SW 1271 (cell line): ENCODE data around the gene HTR7.
A peak's percentile ranks its signal among the peaks of the same experiment; 100 is the strongest.

Experiments used
- DNase-seq, 2 experiments: peaks; one replicate each; lab custom pipeline; 2025; lab: John Stamatoyannopoulos, UW

Gene HTR7

DNA sequence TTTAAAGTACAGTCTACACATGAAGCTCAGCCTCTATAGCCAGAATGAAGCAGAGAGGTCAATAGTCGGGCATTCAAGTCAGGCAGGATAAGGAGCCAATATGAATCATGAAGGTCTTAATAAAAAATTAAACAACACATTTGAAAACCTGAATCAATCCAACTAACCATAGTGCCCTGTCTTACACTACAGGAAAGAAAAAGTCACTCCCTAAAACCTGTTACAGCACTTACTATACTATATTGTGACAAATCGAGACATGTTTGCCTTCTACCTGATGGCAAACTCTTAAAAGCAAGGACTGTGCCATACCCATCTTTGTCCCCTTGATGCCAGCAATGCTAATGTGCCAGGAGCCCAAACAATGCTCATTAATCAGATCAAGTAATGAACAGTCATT, 117.6 kb downstream of the HTR7 start:
- DNase-seq: no peak

DNA sequence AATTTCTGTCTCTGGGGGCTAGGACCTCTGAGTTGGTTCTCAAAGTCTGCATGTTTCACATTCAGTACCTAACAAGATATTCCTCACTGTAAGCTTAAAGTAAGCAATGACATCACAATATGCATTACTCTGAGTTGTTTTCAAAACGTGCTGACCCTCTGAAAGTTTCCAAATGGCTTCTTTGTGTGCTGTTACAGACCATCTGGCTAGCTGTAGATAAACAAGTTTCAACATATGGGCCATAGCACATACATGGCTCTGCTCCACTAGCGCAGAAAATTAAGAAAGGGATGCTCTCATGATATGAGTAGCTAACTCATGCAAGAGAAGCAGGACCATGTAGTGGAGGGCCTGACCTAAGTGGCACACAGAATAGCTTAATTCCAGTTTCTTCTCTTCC, 119.0 kb downstream of the HTR7 start:
- DNase-seq: no peak

DNA sequence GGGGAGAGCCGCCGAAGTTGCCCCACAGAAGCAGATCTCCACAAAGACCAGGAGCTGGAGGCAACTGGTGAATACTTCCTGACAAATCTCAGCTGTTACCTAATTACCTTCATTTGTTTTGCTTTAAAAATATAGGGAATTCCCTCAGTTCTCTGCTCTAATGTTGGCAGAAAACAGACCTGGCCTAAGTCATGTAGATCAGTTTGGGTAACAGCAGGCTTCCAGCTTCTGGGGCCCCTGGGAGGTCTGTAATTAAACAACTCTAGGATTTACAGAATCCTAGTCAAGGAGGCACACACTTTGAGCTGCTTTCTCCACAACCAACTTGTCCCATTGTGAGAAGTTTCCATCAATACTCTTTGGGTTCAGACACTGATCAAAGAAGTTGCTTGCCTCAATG, 123.4 kb downstream of the HTR7 start:
- DNase-seq: no peak

DNA sequence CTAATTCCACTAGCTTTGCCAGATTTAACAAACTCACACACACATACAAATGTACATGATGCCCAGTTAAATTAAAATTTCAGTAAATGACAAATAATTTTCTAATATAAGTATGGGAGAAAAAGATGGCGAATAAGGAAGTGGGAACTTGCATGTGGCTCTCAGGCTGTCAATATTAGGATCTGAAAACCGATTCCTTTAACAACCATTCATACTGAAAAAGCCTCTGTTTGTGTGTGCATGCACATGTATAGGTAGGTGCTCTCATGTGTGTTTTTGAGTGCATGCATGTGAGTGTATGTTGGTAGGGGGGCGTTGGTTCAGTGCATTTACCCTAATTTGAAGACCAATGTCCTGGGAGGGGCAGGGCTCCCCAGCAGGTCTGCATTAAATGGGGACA, 125.3 kb downstream of the HTR7 start:
- DNase-seq: no peak

DNA sequence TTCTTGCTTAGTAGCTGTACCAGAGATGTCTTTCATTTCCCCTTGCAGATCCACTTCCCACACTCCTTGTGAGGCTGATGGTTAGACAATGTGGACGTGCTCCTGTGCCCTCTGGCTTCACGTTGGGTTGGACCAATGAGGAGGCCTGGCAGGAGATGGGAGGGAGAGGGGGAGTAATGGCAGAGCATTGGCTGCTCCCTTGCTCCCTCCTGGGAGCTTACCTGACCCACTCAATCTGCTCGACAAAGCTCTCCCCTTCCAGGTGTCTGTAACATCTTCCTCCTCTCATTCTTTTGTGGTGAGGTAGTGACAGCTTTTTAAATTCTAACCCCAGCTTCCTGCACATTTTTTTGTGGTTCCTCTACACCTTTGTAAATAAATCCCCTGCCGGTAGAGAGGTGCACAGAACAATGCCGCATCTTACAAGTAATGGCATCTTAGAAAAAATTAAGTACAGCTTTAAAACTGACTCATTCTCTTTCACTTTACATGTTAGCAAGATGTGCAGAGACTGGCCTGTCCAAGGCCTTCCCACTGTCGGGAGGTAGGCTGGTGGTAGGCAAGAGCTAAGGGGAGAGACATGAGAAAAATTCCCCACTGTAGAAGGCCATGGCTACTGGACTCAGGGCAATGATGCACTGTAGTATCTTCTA, 134.3 kb downstream of the HTR7 start:
- DNase-seq: no peak

DNA sequence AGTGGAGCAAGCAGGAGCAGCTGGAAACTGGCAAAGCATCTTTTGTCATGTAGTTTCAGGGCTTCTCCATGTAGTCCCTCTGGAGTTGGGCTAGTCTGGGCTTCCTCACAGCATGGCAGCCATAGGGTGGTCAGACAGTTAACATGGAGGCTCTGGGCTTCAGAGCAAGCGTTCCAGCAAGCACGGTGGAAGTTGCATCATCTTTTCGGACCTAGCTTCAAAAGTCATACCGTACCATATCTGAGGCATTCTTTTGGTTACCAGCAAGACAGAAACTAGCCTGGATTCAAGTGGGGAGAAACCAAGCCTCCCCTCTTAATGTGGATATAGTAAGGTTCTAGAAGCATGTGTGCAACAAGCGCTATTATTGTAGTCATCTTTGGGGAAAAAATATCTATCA, 135.0 kb downstream of the HTR7 start:
- DNase-seq: no peak

DNA sequence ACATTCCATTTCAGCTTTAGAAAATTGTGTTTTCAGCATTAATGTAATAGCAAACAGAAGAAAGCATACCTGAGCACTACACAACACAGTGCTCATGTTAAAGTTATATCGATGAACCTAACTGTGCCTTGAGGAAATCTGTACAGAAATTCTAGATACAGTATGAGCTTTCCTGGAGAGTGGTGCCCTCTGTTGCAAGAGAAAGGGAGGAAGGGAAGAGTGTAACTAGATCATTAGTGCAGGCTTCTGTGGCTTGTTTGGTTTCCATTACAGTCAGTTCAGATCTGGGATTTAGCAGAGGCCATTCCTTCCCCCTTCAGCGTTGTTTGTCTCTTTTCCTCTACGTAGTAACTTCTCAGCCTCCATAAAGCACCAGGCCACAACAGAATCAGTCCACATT, 139.7 kb downstream of the HTR7 start:
- DNase-seq: peak in 1 of 2 experiments; percentile 3

DNA sequence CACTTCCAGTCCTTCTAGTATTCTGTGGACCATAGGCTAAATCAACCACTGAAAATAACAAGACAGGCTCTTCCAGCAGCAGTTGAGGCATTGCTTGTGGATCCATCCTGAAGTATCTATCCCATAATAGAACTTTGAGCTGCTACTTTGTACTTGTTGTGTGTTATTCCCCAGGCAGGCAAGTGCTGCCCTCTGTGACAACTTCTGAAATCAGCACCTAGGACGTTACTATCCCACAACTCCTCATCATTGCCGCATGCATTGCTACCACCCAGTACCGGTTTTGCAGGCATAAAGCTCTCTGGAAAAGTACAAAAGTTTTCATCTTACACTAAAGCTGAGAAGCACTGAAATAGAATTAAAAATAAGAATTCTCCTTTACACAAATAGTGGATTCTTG, 145.3 kb downstream of the HTR7 start:
- no peak for DNase-seq

DNA sequence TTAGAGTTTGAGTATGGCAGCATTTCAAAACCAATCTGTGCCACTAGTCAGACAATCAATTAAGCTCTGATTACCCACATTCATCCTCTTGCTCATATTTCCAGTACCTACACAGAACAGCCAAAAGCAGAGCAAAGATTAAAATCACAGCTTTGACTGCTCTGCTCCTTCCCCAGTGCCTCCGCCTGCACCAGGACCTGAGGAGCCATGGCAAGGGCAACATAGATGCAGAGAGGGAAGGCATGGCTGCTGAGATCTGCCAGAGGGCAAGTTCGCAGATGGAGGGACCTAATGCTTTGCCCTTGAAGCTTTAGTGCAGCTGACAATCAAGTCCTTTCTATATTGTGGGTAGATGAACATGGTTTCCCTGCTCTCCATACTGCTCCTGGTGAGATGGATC, 148.1 kb downstream of the HTR7 start:
- DNase-seq: no peak

DNA sequence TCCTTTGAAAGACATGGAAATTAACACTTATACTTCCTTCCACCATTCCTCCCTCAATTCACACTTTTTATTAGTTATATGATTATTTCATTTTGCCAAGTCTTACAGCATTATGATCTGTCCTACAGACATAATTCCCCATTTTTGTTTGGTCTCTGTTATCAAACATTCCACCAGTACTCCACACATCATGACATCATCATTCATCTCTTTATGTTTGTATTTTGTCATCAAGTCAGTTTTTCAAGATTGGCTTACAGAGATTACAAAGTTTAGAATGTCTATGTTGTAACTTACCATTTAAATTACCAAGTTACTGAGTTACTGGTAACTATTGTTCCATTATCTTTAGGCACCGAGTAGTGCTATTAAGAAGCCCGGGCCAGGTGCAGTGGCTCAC, 150.2 kb downstream of the HTR7 start:
- DNase-seq: no peak

DNA sequence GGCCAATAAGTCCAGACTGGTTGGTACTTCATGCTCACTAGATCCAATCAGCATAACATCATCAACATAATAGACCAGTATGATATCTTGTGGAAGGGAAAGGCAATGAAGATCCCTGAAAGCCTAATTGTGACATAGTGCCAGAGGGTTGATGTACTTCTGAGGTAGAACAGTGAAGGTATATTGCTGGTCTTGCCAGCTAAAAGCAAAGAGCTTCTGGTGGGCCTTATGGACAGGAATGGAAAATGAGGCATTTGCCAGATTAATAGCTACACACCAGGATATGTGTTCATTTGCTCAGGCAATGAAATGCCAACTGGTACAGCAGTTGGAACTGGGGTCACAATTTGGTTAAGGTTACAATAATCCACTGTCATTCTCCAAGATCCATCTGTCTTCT, 156.4 kb downstream of the HTR7 start:
- DNase-seq: no peak

DNA sequence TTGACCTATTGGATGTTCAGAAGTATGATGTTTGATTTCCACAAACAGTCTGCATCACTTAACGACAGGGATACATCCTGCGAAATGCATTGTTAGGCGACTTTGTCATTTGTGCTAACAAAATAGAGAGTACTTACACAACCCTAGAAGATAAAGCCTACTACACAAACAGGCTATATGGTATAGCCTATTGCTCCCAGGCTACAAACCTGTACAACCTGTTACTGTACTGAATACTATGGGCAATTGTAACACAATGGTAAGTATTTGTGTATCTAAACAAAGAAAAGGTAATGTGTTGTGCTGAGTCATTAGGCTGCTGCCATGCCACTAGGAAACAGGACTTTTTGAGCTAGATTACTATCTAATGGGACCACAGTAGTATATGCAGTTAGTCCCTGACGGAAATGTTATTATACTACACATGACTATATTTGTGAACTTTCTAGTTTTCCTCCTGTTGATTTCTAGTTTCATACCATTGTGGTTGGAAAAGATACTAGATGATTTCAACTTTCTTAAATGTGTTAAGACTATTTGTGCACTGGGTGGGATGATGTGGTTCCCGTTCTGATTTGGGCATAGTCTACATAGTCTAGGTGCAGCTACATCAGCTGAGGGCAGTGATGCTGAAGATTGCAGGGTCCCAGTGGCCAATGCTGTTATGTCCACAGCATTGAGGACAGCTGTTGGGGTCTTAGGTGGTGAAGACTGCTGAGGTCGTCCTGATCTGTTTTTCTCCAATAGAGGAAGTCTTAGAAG, 161.7 kb downstream of the HTR7 start:
- no peak for DNase-seq
